GM20431 (cell line): ENCODE results near the gene SYNE1.
"Not testable (repeated sequence)": the region's sequence is repeated elsewhere in the genome, so short reads cannot be mapped to it uniquely, and the experiment has no call there.

Experiments used
- in situ Hi-C: fragments of 300-500 bp; cut with MseI, MboI; formaldehyde crosslinking; loops from one replicate; pipeline ENCODE4 v1.15.0; 2020; ENCODE audit warnings: low sequenced_read_pairs; ENCODE audit not compliant: unreplicated experiment

Gene SYNE1

GRCh38 chr6:152496731-152497130, 140.4 kb downstream of the SYNE1 start:
- in situ Hi-C loops: no loop called here

- in situ Hi-C loops: not testable (repeated sequence)
These were observed 141.7 kb downstream of the SYNE1 start for GRCh38 chr6:152495456-152495855.

DNA sequence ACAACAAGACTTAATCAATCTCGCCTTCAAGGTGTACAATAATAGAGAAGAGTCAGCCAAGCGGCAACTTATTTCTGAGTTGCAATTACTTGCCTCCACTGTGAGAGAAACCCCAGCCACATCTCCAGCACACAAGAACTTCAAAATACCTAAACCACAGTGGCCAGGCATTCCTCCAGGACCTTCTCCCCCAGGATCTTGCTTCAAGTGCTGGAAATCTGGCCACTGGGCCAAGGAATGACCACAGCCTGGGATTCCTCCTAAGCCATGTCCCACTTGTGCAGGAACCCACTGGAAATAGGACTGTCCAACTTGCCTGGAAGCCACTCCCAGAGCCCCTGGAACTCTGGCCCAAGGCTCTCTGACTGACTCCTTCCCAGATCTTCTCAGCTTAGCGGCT, 144.9 kb downstream of the SYNE1 start:
- in situ Hi-C loops: not testable (repeated sequence)

- in situ Hi-C loops: not testable (repeated sequence)
These were observed 145.7 kb downstream of the SYNE1 start for GRCh38 chr6:152491501-152491900.

- in situ Hi-C loops: not testable (repeated sequence)
These were observed 146.2 kb downstream of the SYNE1 start for GRCh38 chr6:152490971-152491378.

GRCh38 chr6:152484806-152485205, 152.4 kb downstream of the SYNE1 start:
- in situ Hi-C loops: no loop called here

GRCh38 chr6:152482289-152482688, 154.9 kb downstream of the SYNE1 start:
- in situ Hi-C loops: no loop called here

DNA sequence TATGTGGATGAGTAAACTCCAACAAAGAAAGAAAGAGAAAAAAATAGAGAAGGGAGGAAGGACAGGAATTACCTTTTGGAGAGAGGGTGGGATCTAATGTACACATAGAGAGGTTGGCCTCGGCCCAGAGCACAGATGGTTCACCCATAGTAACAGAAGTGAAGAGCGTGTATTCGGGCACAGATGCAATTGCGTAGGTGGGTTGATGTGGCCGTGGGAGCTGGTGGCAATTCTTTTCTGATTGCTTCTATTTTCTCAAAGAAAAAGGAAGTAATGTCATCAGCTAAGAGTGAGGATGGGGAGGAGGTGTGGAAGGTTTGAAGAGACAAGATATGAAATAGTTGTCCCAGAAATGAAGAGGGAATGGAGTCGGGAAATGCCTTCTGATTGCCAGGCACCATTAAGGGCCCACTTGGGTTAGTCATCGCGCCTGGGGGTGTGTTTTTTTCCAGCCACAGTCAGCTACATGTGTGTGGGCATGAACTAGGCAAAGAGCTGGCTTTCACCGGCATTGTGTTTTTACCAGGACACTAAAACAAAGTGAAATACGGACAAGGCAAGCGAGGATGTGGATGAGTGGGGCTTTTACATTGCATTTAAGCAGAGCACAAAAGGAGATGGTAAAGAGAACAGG, 158.7 kb downstream of the SYNE1 start:
- in situ Hi-C loops: no loop called here

DNA sequence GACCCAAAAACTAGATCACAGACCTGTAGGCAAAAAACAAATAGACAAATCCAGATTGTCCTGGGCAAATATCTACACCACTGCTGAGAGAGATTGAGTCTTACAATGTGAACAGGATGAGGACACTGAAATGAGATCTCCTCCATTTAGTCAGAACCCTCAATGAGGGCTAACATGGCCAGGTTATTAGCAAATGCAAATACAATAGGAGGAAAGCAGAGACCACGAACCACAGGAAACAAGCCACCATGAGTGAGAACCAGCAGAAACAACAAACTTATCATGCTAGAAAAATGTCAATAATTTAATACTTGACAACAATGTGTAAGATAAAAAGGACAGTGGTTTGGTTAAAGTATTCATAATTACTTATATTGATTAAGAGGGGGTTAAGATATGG, 162.8 kb downstream of the SYNE1 start:
- in situ Hi-C loops: no loop called here

DNA sequence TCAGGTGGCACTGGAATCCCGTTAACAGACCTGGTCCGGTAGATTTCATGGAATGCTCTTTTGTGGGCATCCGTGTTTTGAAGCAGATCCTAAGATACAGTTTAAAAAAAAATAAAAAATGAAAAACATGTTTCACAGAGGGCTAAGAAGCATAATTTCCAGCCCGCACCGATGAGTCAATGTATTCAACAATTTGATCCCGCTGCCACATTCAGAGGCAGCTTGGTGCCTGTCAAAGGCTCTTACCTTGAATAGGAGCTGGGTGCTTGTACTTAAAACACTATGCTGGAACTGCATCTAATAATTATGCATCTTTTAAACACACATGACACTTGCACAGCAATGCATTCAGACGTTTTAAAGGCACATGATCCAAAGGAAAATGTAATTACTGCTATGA, 164.8 kb downstream of the SYNE1 start:
- in situ Hi-C loops: no loop called here

DNA sequence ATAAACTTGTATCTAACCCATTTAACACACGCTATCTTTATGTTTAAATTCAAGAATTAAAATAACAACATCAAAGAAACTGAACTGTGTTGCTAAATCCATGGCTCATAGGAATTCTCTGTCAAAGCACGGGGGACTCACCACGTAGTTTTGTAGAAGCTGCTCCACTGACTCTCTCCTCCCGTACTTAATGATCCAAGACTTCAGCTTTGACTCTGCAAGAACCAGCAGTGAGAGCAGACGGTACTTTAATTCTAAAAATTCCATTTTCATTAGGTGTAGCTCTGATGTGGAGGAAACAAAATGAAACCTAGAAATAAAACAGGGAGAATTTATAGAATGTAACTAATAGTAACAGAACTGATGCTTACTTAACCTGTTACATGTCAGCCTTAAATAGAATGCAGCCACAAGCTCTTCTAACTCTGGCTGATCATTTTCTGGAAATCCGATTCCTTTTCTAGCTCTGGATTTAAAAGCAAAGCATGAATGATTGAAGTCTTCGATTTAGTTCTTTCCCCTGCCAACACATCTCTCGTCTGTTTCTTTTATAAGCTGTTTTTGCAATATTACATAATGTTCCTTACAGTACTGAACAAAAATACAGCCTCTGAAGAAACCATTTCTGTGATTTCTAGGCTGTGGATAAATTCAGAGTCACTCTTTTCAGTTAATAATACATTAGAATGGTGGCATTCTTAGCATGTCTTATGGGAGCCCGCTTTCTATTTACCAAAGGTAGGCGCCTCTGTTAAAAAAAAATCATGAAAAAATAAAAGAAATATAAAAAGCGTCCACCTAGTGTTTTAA, 165.5 kb downstream of the SYNE1 start:
- in situ Hi-C loops: no loop called here

- in situ Hi-C loops: no loop called here
These were observed 174.0 kb downstream of the SYNE1 start for GRCh38 chr6:152463164-152463563.

GRCh38 chr6:152462716-152463115, 174.4 kb downstream of the SYNE1 start:
- in situ Hi-C loops: no loop called here

GRCh38 chr6:152461556-152461955, 175.6 kb downstream of the SYNE1 start:
- in situ Hi-C loops: no loop called here

DNA sequence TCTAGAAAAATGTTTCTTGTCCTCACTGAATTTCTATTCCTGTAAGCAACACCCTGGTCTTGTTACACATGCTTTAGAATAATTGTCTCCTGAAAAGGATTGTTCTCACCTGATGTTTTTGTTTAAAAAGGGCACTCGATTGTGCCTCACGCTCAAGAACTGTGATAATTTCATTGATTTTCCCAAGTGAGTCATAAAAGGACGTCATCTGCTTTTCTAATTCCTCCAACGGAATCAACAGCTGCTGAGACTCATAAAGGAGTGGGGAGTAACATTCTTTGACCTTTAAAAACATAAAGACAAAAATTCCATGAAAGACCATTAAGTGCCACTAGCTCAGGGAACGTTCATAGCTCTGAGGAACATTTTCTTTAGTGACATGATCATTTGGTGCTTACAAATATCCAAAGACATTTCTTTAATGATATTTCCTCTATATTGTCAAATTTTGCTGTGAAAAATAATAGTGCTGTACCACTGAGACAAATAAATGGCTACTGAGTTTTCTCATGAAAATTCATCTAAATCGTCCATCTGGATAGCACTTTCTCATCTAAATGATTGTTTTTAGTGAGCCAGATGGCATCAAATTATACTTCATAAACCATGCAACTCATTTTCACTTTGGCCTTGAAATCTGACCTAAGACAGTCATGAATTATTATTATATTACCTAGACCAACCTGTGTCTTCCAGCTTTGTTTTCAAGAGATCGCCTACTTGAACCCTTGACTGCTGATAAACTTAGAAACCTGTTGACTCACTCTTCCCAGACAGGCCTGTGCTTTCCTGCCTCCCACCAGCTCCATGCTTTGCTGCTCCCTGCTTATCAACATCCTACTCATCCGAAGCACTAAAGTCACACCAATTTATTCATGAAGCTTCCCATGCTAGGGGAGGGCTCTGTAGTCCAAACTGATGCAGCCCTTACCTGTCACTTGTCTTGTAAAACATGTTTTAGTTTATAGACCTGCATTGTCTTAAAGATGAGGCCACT, 178.2 kb downstream of the SYNE1 start:
- in situ Hi-C loops: no loop called here

GRCh38 chr6:152457949-152458624, 179.1 kb downstream of the SYNE1 start:
- in situ Hi-C loops: no loop called here

GRCh38 chr6:152454003-152454402, 183.2 kb downstream of the SYNE1 start:
- in situ Hi-C loops: no loop called here

DNA sequence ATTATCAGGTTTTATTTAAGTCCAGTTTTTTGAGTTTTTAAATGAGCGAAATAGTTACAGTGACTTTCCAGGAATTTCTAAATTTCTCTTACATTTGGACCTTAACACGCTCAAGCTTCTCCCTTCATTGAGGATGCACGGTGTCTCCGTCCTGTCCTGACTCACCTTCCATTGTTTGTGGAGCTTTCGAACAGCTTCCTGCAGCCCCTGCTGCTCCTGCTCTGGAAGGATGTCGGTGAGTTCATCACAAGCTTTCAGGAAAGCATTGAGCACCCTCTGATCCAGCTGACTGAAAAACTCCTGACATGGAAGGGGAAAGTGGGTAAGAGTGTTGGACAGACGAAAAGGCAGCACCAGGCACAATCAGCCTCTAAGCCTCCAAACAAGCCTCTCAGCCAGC, 183.7 kb downstream of the SYNE1 start:
- in situ Hi-C loops: no loop called here

GRCh38 chr6:152452639-152453038, 184.5 kb downstream of the SYNE1 start:
- in situ Hi-C loops: no loop called here

GRCh38 chr6:152450519-152450918, 186.6 kb downstream of the SYNE1 start:
- in situ Hi-C loops: no loop called here
